GM21367 (cell line): Measurements from ENCODE around the gene DSCAML1.

Experiments
- ATAC-seq: cut with Tn5 transposase; IDR thresholded peaks from one replicate; pipeline ENCODE4 v1.9.1; 2021; ENCODE audit not compliant: unreplicated experiment

The DSCAML1 gene

DNA sequence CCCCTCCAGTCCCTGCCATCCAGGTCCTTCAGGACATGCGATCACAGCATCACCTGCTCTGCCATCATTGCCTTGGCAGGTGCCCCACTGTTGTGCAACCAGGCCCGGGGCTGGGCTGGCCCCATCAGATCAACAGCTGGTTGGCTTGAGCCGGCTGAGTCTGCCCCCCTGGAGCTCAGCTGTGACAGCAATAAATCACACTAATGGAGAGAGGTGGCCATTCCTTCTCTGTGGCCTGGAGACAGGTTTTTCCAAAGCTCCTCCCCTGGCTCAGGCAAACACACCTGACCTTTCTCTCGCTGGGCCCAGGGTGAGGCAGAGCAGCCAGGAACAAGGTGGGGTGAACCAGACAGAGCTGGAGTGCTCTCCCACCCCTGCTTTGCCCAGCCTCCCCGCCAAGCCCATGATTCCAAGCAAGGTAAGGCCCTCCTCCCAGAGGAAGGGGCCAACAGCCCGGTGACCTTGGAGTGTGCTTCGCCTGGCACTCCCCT is 36.4 kb upstream of the DSCAML1 start:
- ATAC-seq, result no peak

DNA sequence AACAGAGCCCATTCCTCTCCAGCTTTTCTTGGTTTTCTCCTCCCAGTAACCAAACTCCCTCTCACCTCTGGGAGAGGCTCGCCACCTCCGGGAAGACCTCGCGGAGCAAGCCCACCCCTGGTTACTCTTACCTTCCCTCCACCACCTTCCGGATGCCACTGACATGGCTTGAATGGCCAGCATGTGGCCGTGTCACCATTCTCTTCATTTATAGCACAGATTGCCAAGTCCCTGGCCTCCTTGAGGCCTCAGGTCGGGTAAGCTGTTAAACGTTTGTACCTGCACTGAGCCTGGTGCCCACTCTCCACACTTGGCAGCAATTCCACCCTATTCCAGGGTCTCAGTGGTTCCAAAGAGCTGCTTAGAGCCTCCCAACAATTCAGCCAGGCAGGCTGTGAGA is 35.5 kb upstream of the DSCAML1 start:
- no peak for ATAC-seq

DNA sequence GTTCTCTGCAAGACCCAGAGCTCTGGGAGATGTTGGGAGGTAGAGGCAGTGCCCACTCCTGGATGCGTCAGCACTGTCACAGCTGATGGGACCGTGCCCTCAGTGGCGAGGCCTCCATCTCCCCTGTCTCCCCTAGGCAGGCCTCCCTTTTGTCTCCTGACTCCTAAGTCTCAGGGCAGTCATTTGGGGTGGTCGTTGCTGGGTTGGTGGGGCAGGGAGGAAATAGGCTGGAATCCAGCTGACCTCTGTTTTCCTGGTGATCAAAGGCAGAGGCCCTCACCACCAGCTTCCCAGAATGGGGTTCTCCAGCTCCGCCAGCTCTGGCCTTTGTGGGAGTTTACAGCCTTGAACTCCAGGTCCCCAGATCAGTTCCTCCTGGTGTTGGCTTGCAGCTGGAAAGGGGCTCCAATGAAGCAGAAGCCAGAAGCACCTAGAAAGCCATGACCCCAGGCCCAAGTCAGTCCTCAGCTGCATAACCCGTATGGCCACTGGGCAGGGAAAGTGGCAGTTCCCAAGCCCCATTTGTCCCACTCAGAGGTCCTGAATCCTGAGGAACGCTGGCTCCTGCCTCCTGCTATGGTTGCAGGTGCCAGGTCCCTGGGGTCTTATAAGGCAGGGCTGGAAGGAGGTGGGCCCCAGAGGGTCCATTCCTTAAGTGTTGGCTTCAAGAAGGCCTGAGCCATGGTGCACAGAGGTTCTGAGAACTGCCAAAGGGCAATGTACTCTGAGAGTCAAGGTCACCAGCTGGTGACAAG is 34.8 kb upstream of the DSCAML1 start:
- no peak for ATAC-seq

DNA sequence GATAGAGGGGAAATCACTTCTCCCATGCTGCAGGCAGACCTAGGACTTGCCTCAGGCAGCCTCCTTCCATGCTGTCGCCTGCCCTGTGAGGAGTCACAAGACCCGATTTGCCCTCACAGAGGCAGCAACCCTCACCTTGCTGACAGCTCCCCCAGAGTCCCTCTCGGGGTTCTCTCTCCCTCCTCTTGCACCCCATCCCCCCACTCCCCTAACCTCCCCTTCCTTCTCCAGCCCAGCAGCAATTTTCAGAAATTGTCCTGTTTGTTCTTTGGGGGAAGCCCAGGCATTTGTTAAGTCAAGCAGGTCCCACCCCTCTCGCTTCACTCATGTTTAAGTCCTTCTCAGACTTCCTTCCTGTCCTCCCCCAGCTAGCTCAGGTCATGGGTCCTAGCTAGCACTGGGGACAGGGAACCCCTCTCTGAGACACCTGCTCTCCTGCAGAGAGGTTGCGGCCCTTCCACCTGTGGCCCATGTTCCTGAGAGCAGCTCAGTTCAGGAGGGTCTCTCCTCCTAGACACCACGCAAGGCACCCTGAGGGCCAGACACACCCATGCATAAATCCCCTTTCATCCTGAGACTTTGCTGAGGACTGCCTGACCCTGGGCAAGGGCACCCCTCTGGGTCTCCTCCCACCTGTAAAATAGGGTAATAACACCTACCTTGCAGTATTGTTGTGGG is 33.8 kb upstream of the DSCAML1 start:
- no peak for ATAC-seq

DNA sequence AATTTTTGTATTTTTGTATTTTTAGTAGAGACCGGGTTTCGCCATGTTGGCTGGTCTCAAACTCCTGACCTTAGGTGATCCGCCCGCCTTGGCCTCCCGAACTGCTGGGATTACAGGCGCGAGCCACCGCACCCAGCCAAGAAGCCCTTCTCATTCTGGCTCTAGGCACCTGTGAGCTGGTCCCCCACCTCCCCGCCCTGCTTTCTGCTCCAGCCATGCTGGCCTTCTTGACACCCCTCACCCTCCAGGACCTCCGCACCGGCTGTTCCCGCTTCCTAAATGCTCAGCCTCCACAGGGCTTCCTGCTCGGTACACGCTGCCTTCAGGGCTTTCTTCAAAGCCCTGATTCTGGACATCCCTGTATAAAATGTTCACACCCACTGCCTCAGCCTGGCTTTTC is 33.1 kb upstream of the DSCAML1 start:
- no peak for ATAC-seq

DNA sequence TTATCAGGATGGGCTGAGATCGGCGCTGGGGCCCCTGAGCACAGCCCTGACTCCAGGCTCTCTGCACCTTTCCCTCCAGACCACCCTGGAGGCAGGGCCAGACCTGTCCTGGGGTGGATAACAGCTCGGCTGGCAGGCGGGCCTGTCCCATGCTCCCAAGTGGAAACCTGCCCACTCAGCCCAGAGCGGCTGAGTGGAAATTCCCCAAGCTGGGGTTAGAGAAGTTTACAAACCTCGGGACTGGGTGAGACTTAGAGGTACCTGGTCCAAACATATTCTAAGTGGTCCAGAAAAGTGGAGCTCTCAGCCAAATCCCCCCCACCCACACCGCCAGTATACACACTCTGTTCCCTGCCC is 32.3 kb upstream of the DSCAML1 start:
- no peak for ATAC-seq

DNA sequence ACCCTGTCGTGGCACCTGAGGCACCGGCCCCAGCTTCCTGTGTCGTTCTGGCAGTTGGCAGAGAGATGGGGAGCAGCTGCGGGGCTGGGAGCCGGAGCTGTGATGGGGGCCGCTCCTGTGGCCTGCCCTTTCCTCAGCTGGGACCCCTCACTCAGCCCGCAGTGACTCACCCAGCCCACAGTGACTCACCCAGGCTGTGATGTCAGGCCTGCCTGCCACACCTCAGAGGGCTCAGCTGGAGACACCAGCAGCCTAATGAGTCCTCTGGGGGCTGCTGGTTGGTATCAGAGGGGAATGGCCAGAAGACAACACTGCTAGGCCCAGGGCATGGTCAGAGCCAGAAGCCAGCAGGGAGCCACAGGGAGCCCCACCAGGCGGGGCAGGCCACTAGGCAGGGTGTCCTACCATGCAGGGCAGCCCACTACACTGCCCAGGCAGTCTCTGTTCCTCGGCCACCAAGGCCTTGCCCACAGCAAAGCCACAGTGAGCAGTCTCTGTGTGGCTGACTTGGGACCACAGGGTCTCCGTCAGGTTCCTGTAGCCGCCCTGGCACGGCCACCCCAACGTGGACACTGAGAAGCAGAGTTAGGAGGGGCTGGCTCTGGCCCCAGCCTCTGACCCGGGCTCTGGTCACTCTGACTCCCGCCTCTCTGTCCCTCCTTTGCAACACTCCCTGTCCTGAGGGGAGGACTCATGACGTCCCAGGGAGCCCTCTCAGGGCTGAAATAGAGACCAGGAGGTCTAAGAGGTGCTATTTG is 31.8 kb upstream of the DSCAML1 start:
- ATAC-seq, result no peak

DNA sequence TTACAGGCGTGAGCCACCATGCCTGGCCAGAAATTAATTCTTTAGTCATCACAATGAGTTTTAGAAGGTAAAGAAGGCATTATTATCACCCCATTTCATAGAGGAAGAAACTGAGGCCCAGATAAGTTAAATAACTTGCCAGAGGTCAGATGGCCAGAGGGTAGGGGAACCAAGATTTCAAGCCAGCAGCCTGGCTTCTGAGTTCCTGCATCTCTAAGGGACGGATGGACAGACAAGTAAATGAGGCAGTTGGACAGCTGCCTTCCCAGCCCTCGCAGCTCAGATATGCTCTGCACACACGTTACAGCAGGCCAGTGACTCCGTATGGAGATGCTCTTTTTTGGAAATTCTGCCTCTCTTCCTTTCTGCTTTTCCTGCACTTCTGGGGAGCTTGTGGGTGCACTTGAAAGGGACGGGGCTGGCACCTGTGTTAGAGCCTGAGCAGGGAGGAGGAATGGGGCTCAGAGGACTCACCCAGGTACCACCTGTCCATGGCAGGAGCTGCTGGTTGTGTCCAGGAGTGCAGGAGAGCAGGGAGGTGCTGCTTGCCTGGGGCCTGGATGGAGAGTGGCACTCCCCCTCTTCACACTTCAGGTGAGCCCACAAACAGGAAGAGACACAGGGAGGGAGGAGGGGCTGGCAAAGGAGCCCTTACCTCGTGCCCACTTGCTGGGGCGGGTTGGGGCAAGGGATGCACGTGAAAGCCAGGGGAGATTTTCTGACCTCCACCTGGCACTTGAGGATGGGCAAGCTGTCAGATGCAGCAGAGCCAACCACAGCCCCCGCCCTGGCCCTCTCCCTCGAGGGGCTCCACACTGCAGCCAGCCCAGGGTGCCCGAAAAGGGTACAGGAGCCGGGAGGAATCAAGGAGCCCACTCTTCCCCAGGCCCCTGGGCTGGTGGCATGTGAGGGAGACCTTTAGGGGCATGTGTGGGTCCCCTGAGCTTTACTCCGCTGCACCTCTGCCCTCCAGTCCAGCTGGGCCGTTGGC is 30.8 kb upstream of the DSCAML1 start:
- ATAC-seq, result no peak

DNA sequence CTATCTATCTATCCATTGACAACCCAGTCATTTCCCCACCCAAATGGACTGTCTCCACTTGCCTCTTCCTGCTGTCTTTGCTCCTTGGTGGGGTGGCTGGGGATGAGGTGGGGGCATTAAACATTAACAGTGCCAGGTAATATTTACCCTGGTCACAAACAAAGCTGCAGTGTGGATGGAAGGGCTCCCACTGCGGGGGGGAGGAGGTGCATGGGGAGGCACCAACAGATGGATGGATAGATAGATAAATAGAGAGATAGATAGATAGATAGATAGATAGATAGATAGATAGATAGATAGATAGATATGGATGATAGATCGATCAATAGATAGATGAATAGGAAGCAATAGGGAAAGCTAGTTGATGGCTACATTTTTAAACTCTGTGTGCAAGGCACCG is 29.8 kb upstream of the DSCAML1 start:
- ATAC-seq, result no peak

DNA sequence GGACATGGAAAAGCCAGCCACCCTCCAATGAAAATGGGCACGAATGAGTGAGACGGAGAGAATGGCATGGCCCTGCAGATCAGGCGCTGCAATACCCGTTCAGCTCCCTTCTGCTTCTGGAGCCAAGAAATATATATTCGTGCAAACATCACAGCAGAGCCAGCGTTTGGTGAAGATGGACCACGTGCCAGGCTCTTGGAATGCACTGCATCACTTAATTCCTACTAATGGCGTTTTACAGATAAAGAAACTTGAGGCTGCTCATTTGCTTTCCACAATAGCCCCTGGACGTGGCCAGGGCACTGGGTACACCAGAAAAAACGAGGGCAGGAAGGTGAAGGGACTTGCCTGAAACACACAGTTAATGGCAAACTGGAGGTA is 29.2 kb upstream of the DSCAML1 start:
- no peak for ATAC-seq

DNA sequence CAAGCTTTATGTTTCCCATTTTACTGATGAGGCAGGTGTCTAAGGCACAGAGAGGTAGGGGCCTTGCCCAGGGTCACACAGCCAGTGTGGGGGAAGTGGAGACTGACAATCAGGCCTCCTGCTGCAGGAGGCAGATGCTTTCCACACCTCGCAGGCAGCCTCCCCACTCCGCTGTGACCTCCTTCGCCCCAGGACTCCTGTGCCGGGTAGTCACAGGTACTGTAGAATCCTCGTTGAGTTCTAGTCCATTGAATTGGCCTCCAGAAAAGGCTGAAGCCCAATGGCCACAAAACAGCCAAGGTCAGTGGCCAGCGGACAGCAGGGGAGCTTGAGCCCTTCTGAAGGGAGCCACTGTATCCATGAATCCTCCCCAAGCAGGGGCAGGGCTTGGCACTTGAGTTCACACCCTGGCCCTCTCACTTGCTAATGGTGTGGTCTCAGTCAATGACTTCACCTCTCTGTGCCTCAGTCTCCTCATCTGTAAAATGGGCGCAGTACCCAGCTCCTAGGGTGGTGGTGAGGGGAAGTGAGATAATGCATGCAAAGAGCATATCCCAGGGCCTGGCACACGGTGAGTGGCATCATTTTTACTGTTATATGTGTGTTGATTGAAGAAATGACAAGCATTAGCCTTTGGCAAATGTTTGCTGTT is 28.6 kb upstream of the DSCAML1 start:
- no peak for ATAC-seq

DNA sequence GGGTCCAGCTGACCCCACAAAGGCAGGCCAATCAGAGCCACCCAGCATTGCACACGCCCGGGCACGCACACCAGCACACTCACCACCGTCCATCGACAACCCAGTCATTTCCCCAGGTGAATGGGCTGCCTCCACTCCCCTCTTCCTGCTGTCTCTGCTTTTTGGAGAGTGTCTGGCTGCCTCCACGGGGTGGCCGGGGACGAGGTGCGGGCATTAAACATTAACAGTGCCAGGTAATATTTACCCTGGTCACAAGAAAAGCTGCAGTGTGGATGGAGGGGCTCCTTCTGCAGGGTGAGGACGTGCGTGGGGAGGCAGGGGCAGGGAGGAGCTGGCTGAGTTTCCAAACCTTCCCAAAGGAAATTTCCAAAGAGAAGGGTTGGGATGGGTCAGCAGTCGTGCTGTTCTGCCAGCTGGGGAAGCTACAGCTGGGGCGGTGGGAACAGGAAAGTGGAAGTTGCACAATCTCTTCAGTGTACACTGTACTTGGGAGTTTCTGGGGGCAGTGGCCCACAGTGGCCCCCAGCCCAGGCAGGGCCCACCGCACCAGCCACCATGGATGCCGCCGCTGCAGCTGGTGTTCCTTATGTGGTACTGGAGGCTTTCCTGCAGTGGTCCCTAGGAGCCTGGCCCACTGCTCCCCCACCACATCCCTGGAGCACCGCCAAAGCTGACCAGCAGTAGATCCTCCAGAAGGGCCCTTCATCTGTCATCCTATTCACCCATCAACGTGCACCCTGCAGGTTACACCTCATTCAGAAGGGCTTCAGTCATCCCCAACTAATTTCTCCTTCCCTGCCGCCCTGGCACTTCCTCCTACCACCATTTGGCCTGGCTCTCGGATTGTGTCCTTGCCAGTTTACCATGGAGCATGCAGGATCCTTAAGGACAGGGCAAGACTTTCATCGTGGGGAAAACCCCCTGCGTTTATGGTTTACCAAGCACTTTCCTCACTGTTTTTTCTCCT is 27.8 kb upstream of the DSCAML1 start, which contains the start of gene FXYD2:
TSS of gene FXYD2 (minus strand) at position 174 of the 967 bp plus-strand sequence. CDS start at position 108, 66 bp downstream.
- ATAC-seq, result no peak

DNA sequence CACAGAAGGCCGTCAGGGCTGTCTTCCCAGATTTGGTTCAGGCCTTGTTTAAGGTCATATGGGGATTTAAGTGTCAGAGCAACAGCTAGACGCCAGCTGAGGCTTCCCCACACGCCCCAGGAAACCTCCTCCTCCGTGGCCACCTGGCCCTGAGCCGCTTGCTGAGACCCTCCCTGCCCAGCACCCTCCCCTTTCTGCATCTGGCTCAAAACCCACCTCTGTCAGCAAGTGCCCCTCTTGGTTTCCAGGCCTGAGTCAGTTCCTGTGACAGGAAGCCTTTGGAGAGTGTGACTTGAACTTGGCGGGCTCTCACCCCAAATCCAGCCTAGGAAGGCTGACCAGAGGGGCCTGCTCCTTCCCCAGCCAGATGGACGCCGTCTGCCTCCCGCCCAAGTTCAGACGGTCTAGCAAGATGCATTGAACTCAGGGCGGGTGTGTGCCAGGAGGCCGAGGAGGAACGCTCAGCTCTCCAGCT is 27.0 kb upstream of the DSCAML1 start:
- no peak for ATAC-seq

DNA sequence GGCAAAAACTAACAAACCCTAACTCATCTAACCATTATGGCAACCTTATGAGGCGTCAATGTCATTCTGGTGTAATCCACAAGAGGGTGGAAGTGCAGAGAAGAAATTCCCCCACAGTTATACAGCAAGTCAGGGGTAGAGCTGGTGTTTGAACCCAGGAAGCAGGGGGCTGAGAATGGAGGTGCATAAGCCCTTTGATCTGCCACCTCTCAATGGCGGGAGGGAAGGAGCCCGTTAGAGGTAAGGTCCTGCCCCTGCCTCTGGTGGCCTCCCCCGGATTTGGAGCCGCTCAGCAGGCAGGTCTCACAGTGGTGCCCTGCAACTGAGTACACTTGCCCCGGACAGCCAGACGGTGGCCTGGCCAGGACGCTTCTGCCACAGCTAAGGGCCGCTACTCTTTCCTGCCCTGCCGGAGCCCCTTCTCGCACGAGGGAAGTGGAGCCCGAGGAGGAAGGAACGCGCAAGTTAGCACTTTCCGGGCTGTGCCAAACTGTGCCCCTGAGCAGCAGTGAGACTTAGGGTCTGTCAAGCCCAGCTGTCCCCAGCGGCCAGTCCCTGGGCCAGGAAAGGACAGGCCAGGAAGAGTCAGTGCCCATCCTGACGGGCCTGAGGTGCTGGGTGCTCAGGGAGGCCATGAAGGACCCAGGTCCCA is 26.4 kb upstream of the DSCAML1 start:
- ATAC-seq, result no peak

DNA sequence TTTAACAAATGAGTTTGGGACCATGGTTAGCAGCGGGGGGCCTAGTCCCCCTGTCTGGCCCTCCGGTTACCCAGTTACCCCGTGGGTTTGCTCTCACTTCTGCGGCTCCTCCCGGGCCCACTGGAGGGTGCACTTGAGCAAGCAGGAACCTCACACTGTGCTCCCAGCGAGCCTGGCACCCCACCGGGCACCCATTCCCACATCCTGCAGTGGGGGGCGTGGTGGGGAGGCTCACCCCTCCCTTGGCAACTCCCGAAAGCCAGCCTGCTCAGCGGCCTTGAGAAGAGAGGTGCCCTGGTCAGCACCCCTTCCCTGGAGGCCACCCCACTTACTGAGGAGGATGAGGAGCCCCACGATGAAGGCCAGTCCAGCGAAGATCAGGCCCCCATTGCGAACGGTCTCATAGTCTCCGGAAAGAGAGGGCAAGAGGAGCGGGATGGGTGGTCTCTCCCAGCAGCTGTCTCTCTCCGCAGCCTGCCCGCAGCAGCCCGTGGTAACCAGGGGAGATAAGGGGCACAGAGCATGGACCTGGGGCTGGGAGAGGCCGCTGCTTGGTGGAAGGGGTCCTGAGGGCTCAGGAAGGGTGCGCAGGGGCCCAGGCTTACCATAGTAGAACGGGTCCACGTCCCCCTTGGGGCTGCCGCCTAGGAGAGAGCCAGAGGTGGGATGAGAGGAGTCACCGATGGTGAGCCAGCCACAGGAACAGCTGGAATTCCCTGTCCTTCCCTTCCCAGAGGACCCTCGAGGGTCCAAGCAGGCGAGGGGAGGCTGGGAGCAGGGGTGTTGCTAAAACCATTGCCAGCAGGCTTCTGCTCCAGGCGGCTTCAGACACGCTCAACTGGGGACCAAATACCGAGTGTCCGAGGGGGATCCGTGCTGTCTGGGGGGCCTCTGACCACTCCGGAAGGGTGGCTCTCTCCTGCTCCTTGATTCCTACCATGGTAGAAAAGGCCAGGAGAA is 25.3 kb upstream of the DSCAML1 start:
- ATAC-seq, result no peak

DNA sequence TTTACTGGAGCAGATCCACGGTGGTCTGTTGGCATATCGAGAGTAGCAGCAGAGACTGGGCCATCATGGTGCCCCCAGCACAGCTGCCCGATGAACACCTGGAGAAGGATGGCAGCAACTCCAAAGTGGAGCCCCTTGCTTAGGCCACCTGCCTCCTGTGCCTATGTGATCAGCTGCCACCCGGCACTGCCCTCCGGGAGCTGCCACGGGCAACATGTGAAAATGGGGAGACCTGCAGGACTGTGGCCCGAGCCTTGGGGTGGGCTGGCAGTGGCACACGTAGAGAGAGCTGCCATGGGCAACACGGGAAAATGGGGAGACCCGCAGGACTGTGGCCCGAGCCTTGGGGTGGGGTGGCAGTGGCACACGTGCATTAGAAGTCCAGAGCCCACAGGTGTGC is 24.4 kb upstream of the DSCAML1 start:
- ATAC-seq, result no peak

DNA sequence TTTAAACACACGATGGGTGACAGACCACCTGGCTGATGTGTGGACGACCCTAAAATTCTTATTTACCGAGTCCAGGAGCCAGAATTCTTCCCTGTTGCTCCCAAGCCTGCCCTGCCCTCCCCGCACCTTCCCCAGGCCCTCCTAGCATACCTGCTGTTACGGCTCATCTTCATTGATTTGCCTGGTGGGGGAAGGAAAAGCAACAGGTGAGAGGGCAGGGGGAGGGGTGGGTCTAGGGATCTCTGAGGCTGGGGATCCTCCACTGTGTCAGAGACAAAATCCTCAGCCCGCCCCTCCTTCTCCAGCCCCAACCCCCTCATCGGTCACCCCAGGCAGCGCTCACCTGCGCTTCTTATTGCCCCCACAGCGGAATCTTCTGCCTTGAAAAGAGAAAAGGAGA is 23.5 kb upstream of the DSCAML1 start:
- no peak for ATAC-seq
